Fibroblast of mammary gland (primary cell): ENCODE data around the gene FBXL7.

Experiments used
- DNase-seq: peaks from one replicate; pipeline ENCODE4 v3.0.0-alpha.2; 2010; ENCODE audit warnings: low read depth
- H3K4me3 ChIP-seq: 2 replicates; pipeline ENCODE4 v1.5.1; 2011; ENCODE audit warnings: low read depth, mild to moderate bottlenecking, low read length, moderate library complexity; ENCODE audit not compliant: control insufficient read depth
- CTCF ChIP-seq: conservative IDR thresholded peaks from 2 replicates; pipeline ENCODE4 v1.5.1; 2011; ENCODE audit warnings: low read depth, low read length, inconsistent platforms; ENCODE audit not compliant: control insufficient read depth, insufficient read depth

FBXL7 gene

GRCh38 chr5:15786326-15786725 is 286.3 kb downstream of the FBXL7 start:
- no peak overlapping the region for H3K4me3 ChIP-seq
- no peak for TF ChIP-seq CTCF
- DNase-seq: no peak

GRCh38 chr5:15786884-15787283 is 286.9 kb downstream of the FBXL7 start:
- TF ChIP-seq CTCF: no peak
- H3K4me3 ChIP-seq: no peak overlapping the region
- no peak for DNase-seq

- DNase-seq: no peak
- no peak for TF ChIP-seq CTCF
- no peak overlapping the region for H3K4me3 ChIP-seq
Observed at GRCh38 chr5:15787681-15788080, 287.7 kb downstream of the FBXL7 start.

DNA sequence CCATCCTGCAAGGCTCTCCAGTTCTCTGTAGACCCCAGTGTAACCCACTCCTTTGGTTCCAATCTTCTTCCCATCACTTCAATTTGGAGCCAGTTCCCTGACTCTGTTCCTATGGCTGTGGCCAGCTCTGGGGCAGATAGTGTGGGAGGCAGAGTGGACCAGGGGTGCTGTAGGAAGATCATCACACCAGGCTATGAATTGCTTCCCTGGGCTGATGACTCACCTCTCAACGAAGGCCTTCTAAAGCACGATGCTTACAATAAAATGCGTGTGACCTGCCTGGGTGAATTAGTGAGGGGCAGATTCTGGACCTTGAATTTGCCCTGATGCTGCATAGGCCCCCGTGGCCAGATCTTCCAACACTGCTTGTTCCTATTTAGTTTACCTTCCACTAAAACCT is 289.7 kb downstream of the FBXL7 start:
- TF ChIP-seq CTCF: no peak
- DNase-seq: peak; percentile 26
- no peak overlapping the region for H3K4me3 ChIP-seq

DNA sequence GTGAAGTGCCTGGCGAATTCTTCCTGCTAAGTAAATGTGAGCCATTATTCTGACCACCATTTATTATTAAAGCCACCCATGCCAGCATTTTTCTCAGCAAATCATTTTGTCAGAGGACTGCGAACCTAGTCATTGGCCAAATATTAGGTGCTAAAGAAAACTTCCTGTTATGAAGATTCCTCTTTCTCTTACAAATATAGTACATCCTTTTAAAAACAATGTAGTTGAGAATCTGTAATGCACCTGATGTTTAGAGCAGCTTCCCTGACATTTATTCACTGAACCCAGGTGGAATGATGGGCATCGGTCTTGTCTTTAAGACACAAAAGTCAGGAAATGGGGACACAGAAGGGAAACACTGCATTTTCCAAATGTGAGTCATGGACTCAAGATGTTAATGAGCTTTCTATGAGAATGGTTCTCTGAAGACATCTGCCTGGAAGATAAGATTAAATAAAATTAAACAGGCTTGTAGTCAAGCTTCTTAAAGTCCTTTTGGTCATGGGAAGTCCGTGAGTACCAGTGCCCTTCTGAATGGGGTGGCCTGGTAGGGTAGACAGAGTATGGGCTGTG is 290.6 kb downstream of the FBXL7 start:
- no peak for TF ChIP-seq CTCF
- DNase-seq: no peak
- no peak overlapping the region for H3K4me3 ChIP-seq

- peak; percentile 26 for DNase-seq
- no peak overlapping the region for H3K4me3 ChIP-seq
- peak; percentile 19 for TF ChIP-seq CTCF
Observed at GRCh38 chr5:15791274-15791673, 291.3 kb downstream of the FBXL7 start.

DNA sequence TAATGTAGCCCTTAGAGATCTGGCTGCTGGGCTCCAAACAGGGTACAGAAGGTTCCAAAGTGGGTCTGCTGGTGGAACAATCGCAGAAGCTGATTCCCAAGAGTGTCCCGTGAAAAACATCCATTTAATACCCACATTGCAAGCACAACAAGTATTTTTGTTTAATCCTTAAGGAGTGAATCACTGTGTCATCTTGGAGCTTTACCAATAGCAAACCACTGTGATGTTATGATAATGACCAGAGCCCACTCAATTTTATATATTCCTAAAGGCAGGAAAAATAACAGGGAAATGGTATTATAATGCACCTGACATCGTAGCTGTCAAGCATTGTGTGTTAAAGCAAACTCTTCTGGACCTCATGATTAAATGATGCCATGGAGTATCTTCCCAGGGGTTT is 291.9 kb downstream of the FBXL7 start:
- no peak for TF ChIP-seq CTCF
- peak; percentile 65 for DNase-seq
- H3K4me3 ChIP-seq: no peak overlapping the region
